ACC112 (cell line): ENCODE results near the gene OTOA.
"Not testable (repeated sequence)": the region's sequence is repeated elsewhere in the genome, so short reads cannot be mapped to it uniquely, and the experiment has no call there.

Experiments used
- H2AFZ ChIP-seq: fragments of 200-600 bp; sonication (generic); one replicate; pipeline ENCODE4 v1.6.0; 2017; ENCODE audit warnings: antibody characterized with exemption, low read length; ENCODE audit not compliant: unreplicated experiment
- H3K27ac ChIP-seq: fragments of 200-600 bp; sonication (generic); 2 replicates; pipeline ENCODE4 v1.5.1; 2014; ENCODE audit warnings: low read depth, mild to moderate bottlenecking, antibody characterized with exemption, low read length, moderate library complexity
- H3K27me3 ChIP-seq: fragments of 200-600 bp; sonication (generic); 2 replicates; pipeline ENCODE4 v1.6.1; 2014; ENCODE audit warnings: mild to moderate bottlenecking, antibody characterized with exemption, low read length, moderate library complexity, mixed read lengths; ENCODE audit not compliant: insufficient read depth
- H3K36me3 ChIP-seq: fragments of 200-600 bp; sonication (generic); 2 replicates; pipeline ENCODE4 v1.6.1; 2016; ENCODE audit warnings: mild to moderate bottlenecking, antibody characterized with exemption, low read length, moderate library complexity, mixed read lengths; ENCODE audit not compliant: insufficient read depth
- H3K4me1 ChIP-seq: fragments of 200-600 bp; sonication (generic); one replicate; pipeline ENCODE4 v1.6.1; 2016; ENCODE audit warnings: low read length, mixed read lengths; ENCODE audit not compliant: insufficient read depth, unreplicated experiment, control insufficient read depth
- H3K4me3 ChIP-seq: fragments of 200-600 bp; sonication (generic); 2 replicates; pipeline ENCODE4 v1.5.1; 2014; ENCODE audit warnings: mild to moderate bottlenecking, low read depth, low read length
- H3K79me2 ChIP-seq: fragments of 200-600 bp; sonication (generic); one replicate; pipeline ENCODE4 v1.6.0; 2016; ENCODE audit warnings: low read length; ENCODE audit not compliant: control insufficient read depth, unreplicated experiment, insufficient read depth

Gene OTOA

GRCh38 chr16:21641916-21642315 lies 21.9 kb upstream of the OTOA start:
- no peaks in the 10 kb centered on the region for H3K36me3 ChIP-seq
- H3K4me1 ChIP-seq, result peaks cover 51% of the 10 kb centered on the region
- peak overlapping the region; percentile 35; the same call in 1 of the 2 replicates for H3K27ac ChIP-seq
- no peak overlapping the region for H2AFZ ChIP-seq
- no peaks in the 10 kb centered on the region for H3K27me3 ChIP-seq
- H3K79me2 ChIP-seq, result peaks cover 30% of the 10 kb centered on the region
- H3K4me3 ChIP-seq, result no peak overlapping the region

GRCh38 chr16:21642861-21643260 lies 20.9 kb upstream of the OTOA start:
- Histone ChIP-seq H3K4me3 (no peak overlapping the region), H3K79me2 (peaks cover 39% of the 10 kb centered on the region), H3K4me1 (peaks cover 52% of the 10 kb centered on the region), H3K36me3 (no peaks in the 10 kb centered on the region), H3K27ac (no peak overlapping the region), H2AFZ (no peak overlapping the region), H3K27me3 (no peaks in the 10 kb centered on the region)

GRCh38 chr16:21643785-21644184 lies 20.0 kb upstream of the OTOA start:
- Histone ChIP-seq H3K27me3 (no peaks in the 10 kb centered on the region), H3K36me3 (no peaks in the 10 kb centered on the region), H3K4me3 (no peak overlapping the region), H3K4me1 (peaks cover 44% of the 10 kb centered on the region), H3K27ac (no peak overlapping the region), H2AFZ (no peak overlapping the region), H3K79me2 (peaks cover 48% of the 10 kb centered on the region)

GRCh38 chr16:21644674-21645073 lies 19.1 kb upstream of the OTOA start:
- Histone ChIP-seq H3K4me1 (peaks cover 36% of the 10 kb centered on the region), H3K4me3 (peak overlapping the region; percentile 67; the same call in 1 of the 2 replicates)

GRCh38 chr16:21645261-21645721 lies 18.5 kb upstream of the OTOA start:
- no peaks in the 10 kb centered on the region for H3K27me3 ChIP-seq
- no peak overlapping the region for H2AFZ ChIP-seq
- H3K4me1 ChIP-seq, result peaks cover 32% of the 10 kb centered on the region
- no peaks in the 10 kb centered on the region for H3K36me3 ChIP-seq
- peak overlapping the region; percentile 76 for H3K27ac ChIP-seq
- H3K4me3 ChIP-seq, result peak overlapping the region; percentile 67
- peaks cover 46% of the 10 kb centered on the region for H3K79me2 ChIP-seq

More at GRCh38 chr16:21644674-21645073, 19.1 kb upstream of the OTOA start:
- Histone ChIP-seq H3K36me3 (no peaks in the 10 kb centered on the region), H3K27ac (peak overlapping the region; percentile 76; the same call in 1 of the 2 replicates), H2AFZ (no peak overlapping the region), H3K27me3 (no peaks in the 10 kb centered on the region), H3K79me2 (peaks cover 47% of the 10 kb centered on the region)

- H3K36me3 ChIP-seq, result no peaks in the 10 kb centered on the region
- H2AFZ ChIP-seq, result no peak overlapping the region
- peak overlapping the region; percentile 67 for H3K4me3 ChIP-seq
- no peaks in the 10 kb centered on the region for H3K27me3 ChIP-seq
- peaks cover 27% of the 10 kb centered on the region for H3K4me1 ChIP-seq
- peaks cover 43% of the 10 kb centered on the region for H3K79me2 ChIP-seq
- peak overlapping the region; percentile 76 for H3K27ac ChIP-seq
Observed at GRCh38 chr16:21646091-21646490, 17.7 kb upstream of the OTOA start.

GRCh38 chr16:21646721-21647561 lies 16.8 kb upstream of the OTOA start:
- Histone ChIP-seq H3K4me3 (no peak overlapping the region), H2AFZ (no peak overlapping the region), H3K27ac (peak overlapping the region; percentile 76), H3K27me3 (no peaks in the 10 kb centered on the region), H3K4me1 (peaks cover 19% of the 10 kb centered on the region), H3K36me3 (no peaks in the 10 kb centered on the region), H3K79me2 (peaks cover 40% of the 10 kb centered on the region)

- no peak overlapping the region for H2AFZ ChIP-seq
- peaks cover 17% of the 10 kb centered on the region for H3K4me1 ChIP-seq
- H3K27ac ChIP-seq, result no peak overlapping the region
- H3K36me3 ChIP-seq, result no peaks in the 10 kb centered on the region
- H3K79me2 ChIP-seq, result peaks cover 45% of the 10 kb centered on the region
- no peak overlapping the region for H3K4me3 ChIP-seq
- H3K27me3 ChIP-seq, result no peaks in the 10 kb centered on the region
Observed at GRCh38 chr16:21647562-21648164, 16.1 kb upstream of the OTOA start.

GRCh38 chr16:21649826-21650406 lies 13.9 kb upstream of the OTOA start:
- Histone ChIP-seq H3K79me2 (peaks cover 45% of the 10 kb centered on the region), H3K4me1 (peaks cover 22% of the 10 kb centered on the region)
- not testable (repeated sequence) for H3K27ac ChIP-seq, H3K4me3 ChIP-seq, H3K27me3 ChIP-seq, H3K36me3 ChIP-seq, H2AFZ ChIP-seq

- Histone ChIP-seq H3K4me3 (no peak overlapping the region), H3K4me1 (peaks cover 21% of the 10 kb centered on the region), H2AFZ (no peak overlapping the region), H3K27ac (no peak overlapping the region), H3K79me2 (peaks cover 44% of the 10 kb centered on the region), H3K36me3 (no peaks in the 10 kb centered on the region; the same call in 1 of the 2 replicates), H3K27me3 (no peaks in the 10 kb centered on the region)
Observed at GRCh38 chr16:21650521-21650920, 13.2 kb upstream of the OTOA start.
